Testis (tissue), 3 donors: ENCODE results near the gene PHRF1. TPM values are rescaled to one million over a fixed set of nuclear protein-coding genes. Genes with fewer than 3 reads are reported as not detected.

Experiments
- DNase-seq: peaks from one replicate; pipeline ENCODE4 v3.0.0-alpha.2; 2019
- H3K27ac ChIP-seq, 2 donors: fragments of 200-600 bp; sonication (generic); one replicate each; pipeline ENCODE4 v1.5.1; 2019
- H3K27me3 ChIP-seq: fragments of 200-600 bp; sonication (generic); one replicate; pipeline ENCODE4 v1.5.1; 2019
- H3K36me3 ChIP-seq: fragments of 200-600 bp; sonication (generic); one replicate; pipeline ENCODE4 v1.5.1; 2017; ENCODE audit warnings: low read depth; ENCODE audit errors: missing control alignments
- H3K4me1 ChIP-seq: fragments of 200-600 bp; sonication (generic); one replicate; pipeline ENCODE4 v1.5.1; 2019
- H3K4me3 ChIP-seq, 2 donors: fragments of 200-600 bp; sonication (generic); one replicate each; pipeline ENCODE4 v1.5.1; 2017 to 2019
- H3K9me3 ChIP-seq: fragments of 200-600 bp; sonication (generic); one replicate; pipeline ENCODE4 v1.5.1; 2017
- CTCF ChIP-seq, 3 experiments: fragments of 450-650 bp in 2 of 3; fragments of 200-600 bp in 1 of 3; sonication (generic) in 1 of 3; IDR thresholded peaks; one replicate each; pipeline ENCODE4 v1.5.1; 2016 to 2019; ENCODE audit warnings: antibody characterized with exemption in 3 of 3, mild to moderate bottlenecking in 2 of 3, moderate library complexity in 1 of 3
- POLR2A ChIP-seq: fragments of 450-650 bp; IDR thresholded peaks from one replicate; pipeline ENCODE4 v1.6.1; 2017; ENCODE audit warnings: antibody characterized with exemption, mild to moderate bottlenecking, moderate library complexity
- WGBS, 2 donors: methylation state at CpG; one replicate each; pipeline ENCODE4 v1.1.5; 2018; 5-methylcytosine and 5-hydroxymethylcytosine counted together
- intact Hi-C: fragments of 100-400 bp; cut with DNase I; formaldehyde crosslinking; loops from one replicate; pipeline ENCODE4 v1.15.1; 2023; ENCODE audit warnings: low total_unique reads
- polyA plus RNA-seq: library from polyadenylated mRNA; stranded (reverse); fragments of 350-450 nt; fragmentation: Illumina TruSeq; extraction: RNeasy Lipid Tissue Mini Kit (QIAGEN cat#74804); gene quantifications from one replicate; pipeline ENCODE4 v1.2.3, GENCODE V29; 2014; ENCODE audit warnings: low read depth, low replicate concordance; ENCODE audit not compliant: insufficient read depth
- total RNA-seq, 2 donors: library from RNA; depleted of rRNA; stranded (reverse); fragments of >200 nt; gene quantifications; one replicate each; pipeline ENCODE4 v1.2.3, GENCODE V29; 2016

PHRF1 gene
- total and polyA plus RNA-seq, 3 donors from 2014 or later, result 30.2 to 74.4 (median 62.9) TPM

GRCh38 chr11:555227-555779 is 21.0 kb upstream of the PHRF1 start:
- H3K4me1 ChIP-seq, result peaks cover 12% of the 10 kb centered on the region
- no peaks in the 10 kb centered on the region for H3K9me3 ChIP-seq
- no peaks in the 10 kb centered on the region for H3K36me3 ChIP-seq
- H3K4me3 ChIP-seq, result peak overlapping the region; percentile 2 to 32
- intact Hi-C loops, result loop anchor here (10.0 kb wide), 1 partner anchor 169 kb away; no protein-coding TSS in a partner anchor
- no peak for DNase-seq
- H3K27me3 ChIP-seq, result no peaks in the 10 kb centered on the region
- H3K27ac ChIP-seq, result no peak overlapping the region
- WGBS, 2 donors, result 1 to 3% methylated on average over 31 to 36 of the region's 57 CpGs
- no peak for TF ChIP-seq POLR2A
- TF ChIP-seq CTCF (IDR thresholded peaks at IDR 0.05), result no peak

GRCh38 chr11:555780-556661 is 20.2 kb upstream of the PHRF1 start:
- TF ChIP-seq POLR2A, result no peak
- no peak for TF ChIP-seq CTCF (IDR thresholded peaks at IDR 0.05)
- Histone ChIP-seq H3K27me3 (no peaks in the 10 kb centered on the region), H3K4me3 (peak overlapping the region; percentile 2 to 32), H3K4me1 (peaks cover 12% of the 10 kb centered on the region), H3K36me3 (no peaks in the 10 kb centered on the region), H3K9me3 (no peaks in the 10 kb centered on the region), H3K27ac (no peak overlapping the region)
- intact Hi-C loops, result loop anchor here (10.0 kb wide), 1 partner anchor 169 kb away; no protein-coding TSS in a partner anchor
- DNase-seq, result no peak
- 10 to 22% methylated on average over 10 to 76 of the region's 104 CpGs for WGBS, 2 donors

GRCh38 chr11:556662-557256 is 19.5 kb upstream of the PHRF1 start:
- Histone ChIP-seq H3K4me1 (peaks cover 12% of the 10 kb centered on the region), H3K27me3 (no peaks in the 10 kb centered on the region), H3K27ac (no peak overlapping the region), H3K36me3 (no peaks in the 10 kb centered on the region), H3K9me3 (no peaks in the 10 kb centered on the region), H3K4me3 (peak overlapping the region in 1 of 2 donors; percentile 2)
- TF ChIP-seq CTCF (IDR thresholded peaks at IDR 0.05) (no peak), POLR2A (no peak)
- DNase-seq, result no peak
- intact Hi-C loops, result loop anchor here (10.0 kb wide), 1 partner anchor 168 kb away; no protein-coding TSS in a partner anchor
- WGBS, 2 donors, result 71 to 75% methylated on average over 13 to 22 of the region's 22 CpGs

- Histone ChIP-seq H3K27ac (no peak overlapping the region), H3K4me3 (no peak overlapping the region), H3K4me1 (peaks cover 12% of the 10 kb centered on the region), H3K36me3 (no peaks in the 10 kb centered on the region), H3K9me3 (no peaks in the 10 kb centered on the region), H3K27me3 (no peaks in the 10 kb centered on the region)
- no peak for DNase-seq
- WGBS, 2 donors, result 79 to 100% methylated on average over 2 to 24 of the region's 24 CpGs
- TF ChIP-seq POLR2A, result no peak
- TF ChIP-seq CTCF (IDR thresholded peaks at IDR 0.05), result no peak
- intact Hi-C loops, result loop anchor here (10.0 kb wide), 1 partner anchor 167 kb away; no protein-coding TSS in a partner anchor
These were observed 18.7 kb upstream of the PHRF1 start for GRCh38 chr11:557328-558132.
